Smooth muscle cell (in vitro differentiated cells): ENCODE results near the gene LARP4. TPM values are rescaled to one million over a fixed set of nuclear protein-coding genes. Genes with fewer than 3 reads are reported as not detected.

Source experiments
- DNase-seq: peaks from one replicate; lab custom pipeline; 2025; ENCODE audit not compliant: unreplicated experiment; lab: John Stamatoyannopoulos, UW
- H2AFZ ChIP-seq: fragments of 200-600 bp; sonication (generic); 2 replicates; pipeline ENCODE4 v1.6.0; 2016; ENCODE audit warnings: antibody characterized with exemption, low read depth, mild to moderate bottlenecking
- H3F3A ChIP-seq: fragments of 200-600 bp; sonication (generic); 2 replicates; pipeline ENCODE4 v1.6.0; 2017; ENCODE audit warnings: antibody characterized with exemption, low read depth
- H3K27ac ChIP-seq: fragments of 200-600 bp; sonication (generic); 2 replicates; pipeline ENCODE4 v1.5.1; 2016; ENCODE audit warnings: low read depth, mild to moderate bottlenecking
- H3K27me3 ChIP-seq: fragments of 200-600 bp; sonication (generic); 2 replicates; pipeline ENCODE4 v1.6.1; 2016; ENCODE audit warnings: low read depth, mild to moderate bottlenecking
- H3K36me3 ChIP-seq: fragments of 200-600 bp; sonication (generic); 2 replicates; pipeline ENCODE4 v1.5.1; 2016; ENCODE audit warnings: low read depth
- H3K4me1 ChIP-seq: fragments of 200-600 bp; sonication (generic); 2 replicates; pipeline ENCODE4 v1.5.1; 2016; ENCODE audit warnings: low read depth
- H3K4me2 ChIP-seq: fragments of 200-600 bp; sonication (generic); 2 replicates; pipeline ENCODE4 v1.6.0; 2016; ENCODE audit warnings: mild to moderate bottlenecking
- H3K4me3 ChIP-seq: fragments of 200-600 bp; sonication (generic); 2 replicates; pipeline ENCODE4 v1.5.1; 2016; ENCODE audit warnings: mild to moderate bottlenecking
- H3K79me2 ChIP-seq: fragments of 200-600 bp; sonication (generic); 2 replicates; pipeline ENCODE4 v1.6.0; 2016; ENCODE audit warnings: low read depth, mild to moderate bottlenecking
- H3K9ac ChIP-seq: fragments of 200-600 bp; sonication (generic); 2 replicates; pipeline ENCODE4 v1.6.0; 2016; ENCODE audit warnings: low read depth
- H3K9me3 ChIP-seq: fragments of 200-600 bp; sonication (generic); replicated peaks from 2 replicates; pipeline ENCODE4 v1.5.1; 2016; ENCODE audit warnings: low read depth
- H4K20me1 ChIP-seq: fragments of 200-600 bp; sonication (generic); 2 replicates; pipeline ENCODE4 v1.6.0; 2016; ENCODE audit warnings: low read depth
- CTCF ChIP-seq: fragments of 200-600 bp; sonication (generic); IDR thresholded peaks from 2 replicates; pipeline ENCODE4 v1.5.1; 2017; ENCODE audit warnings: borderline replicate concordance, mild to moderate bottlenecking, antibody characterized with exemption; ENCODE audit not compliant: insufficient read depth, poor library complexity, severe bottlenecking
- WGBS: methylation state at CpG from one replicate; pipeline ENCODE4 v1.1.7; 2016; ENCODE audit warnings: low lambda C conversion rate; 5-methylcytosine and 5-hydroxymethylcytosine counted together
- polyA plus RNA-seq: library from polyadenylated mRNA; unstranded; fragments of >200 nt; fragmentation: Nextera tagmentation; extraction: Ambion mirVana; gene quantifications from 2 replicates; pipeline ENCODE4 v1.2.1, GENCODE V29; 2016
- total RNA-seq: library from RNA; depleted of rRNA; stranded (reverse); fragments of >200 nt; gene quantifications from 2 replicates; pipeline ENCODE4 v1.2.3, GENCODE V29; 2014

LARP4 gene
- total RNA-seq (37.9 and 42.8 TPM in 2 replicates), polyA plus RNA-seq (11.7 and 16.2 TPM in 2 replicates)

GRCh38 chr12:50400638-50401499 is at the start of gene LARP4:
Gene LARP4 (plus strand): TSS chr12:50400885. CDS start chr12:50401011, 126 bp downstream.
- TF ChIP-seq CTCF, result no peak
- H3K9me3 ChIP-seq, result no peaks in the 10 kb centered on the region
- peaks cover 19% of the 10 kb centered on the region for H3K4me1 ChIP-seq
- H2AFZ ChIP-seq, result peak within 1 kb of the TSS; percentile 97
- peak within 1 kb of the TSS; percentile 87 for H3K9ac ChIP-seq
- WGBS, result under 1% methylated on average over 54 of the region's 54 CpGs
- H3K27ac ChIP-seq, result peak within 1 kb of the TSS; percentile 87
- no peaks in the 10 kb centered on the region for H3K27me3 ChIP-seq
- peaks cover 15% of the 10 kb centered on the region for H3F3A ChIP-seq
- peaks cover 23% of the 10 kb centered on the region for H4K20me1 ChIP-seq
- H3K4me3 ChIP-seq, result peak within 1 kb of the TSS; percentile 77
- DNase-seq, result peak; percentile 66
- no peaks in the 10 kb centered on the region for H3K36me3 ChIP-seq
- peaks cover 45% of the 10 kb centered on the region for H3K79me2 ChIP-seq
- H3K4me2 ChIP-seq, result peak within 1 kb of the TSS; percentile 94

GRCh38 chr12:50351120-50352043 is 49.3 kb upstream of the LARP4 start:
- Histone ChIP-seq H3F3A (no peaks in the 10 kb centered on the region), H2AFZ (no peak overlapping the region), H3K4me3 (no peak overlapping the region), H3K9ac (no peak overlapping the region), H4K20me1 (no peaks in the 10 kb centered on the region), H3K9me3 (no peaks in the 10 kb centered on the region), H3K27me3 (no peaks in the 10 kb centered on the region), H3K4me1 (no peaks in the 10 kb centered on the region), H3K27ac (no peak overlapping the region), H3K79me2 (no peaks in the 10 kb centered on the region), H3K36me3 (no peaks in the 10 kb centered on the region), H3K4me2 (no peak overlapping the region)
- 92% methylated on average over 11 of the region's 11 CpGs for WGBS
- TF ChIP-seq CTCF, result no peak
- DNase-seq, result no peak

- Histone ChIP-seq H2AFZ (no peak overlapping the region), H3F3A (no peaks in the 10 kb centered on the region)
- WGBS, result 96% methylated on average over 3 of the region's 3 CpGs
These were observed 47.3 kb upstream of the LARP4 start for GRCh38 chr12:50353404-50353803.

More at GRCh38 chr12:50353404-50353803, 47.3 kb upstream of the LARP4 start:
- no peaks in the 10 kb centered on the region for H3K79me2 ChIP-seq
- H3K36me3 ChIP-seq, result no peaks in the 10 kb centered on the region
- H4K20me1 ChIP-seq, result no peaks in the 10 kb centered on the region
- no peaks in the 10 kb centered on the region for H3K27me3 ChIP-seq
- H3K9ac ChIP-seq, result no peak overlapping the region
- H3K4me2 ChIP-seq, result no peak overlapping the region
- no peaks in the 10 kb centered on the region for H3K9me3 ChIP-seq
- DNase-seq, result no peak
- no peak overlapping the region for H3K27ac ChIP-seq
- no peak for TF ChIP-seq CTCF
- H3K4me3 ChIP-seq, result no peak overlapping the region
- no peaks in the 10 kb centered on the region for H3K4me1 ChIP-seq
